Left ventricle myocardium inferior (tissue), 1 donor: ENCODE measurements around the gene LIX1L. TPM values are rescaled to one million over a fixed set of nuclear protein-coding genes. Genes with fewer than 3 reads are reported as not detected.

Experiments used
- DNase-seq: peaks from one replicate; pipeline ENCODE4 v3.0.0-alpha.2; 2020
- H3K27ac ChIP-seq: fragments of 200-600 bp; replicated peaks from 2 replicates; pipeline ENCODE4 v1.8.0; 2021
- H3K27me3 ChIP-seq: fragments of 200-600 bp; 2 replicates; pipeline ENCODE4 v1.8.0; 2021; ENCODE audit warnings: low read depth
- H3K36me3 ChIP-seq: fragments of 200-600 bp; 2 replicates; pipeline ENCODE4 v1.8.0; 2021
- H3K4me1 ChIP-seq: fragments of 200-600 bp; 2 replicates; pipeline ENCODE4 v1.8.0; 2021
- H3K4me3 ChIP-seq: fragments of 200-600 bp; 2 replicates; pipeline ENCODE4 v1.8.0; 2021; ENCODE audit warnings: mild to moderate bottlenecking, moderate library complexity
- H3K9me3 ChIP-seq: fragments of 200-600 bp; replicated peaks from 2 replicates; pipeline ENCODE4 v1.8.0; 2021
- intact Hi-C: fragments of 100-400 bp; cut with micrococcal nuclease; formaldehyde crosslinking; loops from one replicate; pipeline ENCODE4 v1.11.0; 2022
- total RNA-seq: library from RNA; stranded (reverse); fragmentation: NEBNext Ultra II Directional; extraction: Animal tissue kit (Norgen Biotek cat#: 25700); gene quantifications from one replicate; pipeline ENCODE4 v1.2.1, GENCODE V29; 2021
- TF ChIP-seq, protein P1 (sequence below): fragments of 200-600 bp; IDR thresholded peaks from 2 replicates; pipeline ENCODE4 v1.8.0; 2021; ENCODE audit warnings: antibody characterized with exemption, mild to moderate bottlenecking, borderline replicate concordance
- donor health status: DM: no; HTN: yes; CAD: no; lungs with severe emphysema.

The LIX1L gene
- total RNA-seq, 1 donor from 2014 or later, result 23.0 TPM

DNA sequence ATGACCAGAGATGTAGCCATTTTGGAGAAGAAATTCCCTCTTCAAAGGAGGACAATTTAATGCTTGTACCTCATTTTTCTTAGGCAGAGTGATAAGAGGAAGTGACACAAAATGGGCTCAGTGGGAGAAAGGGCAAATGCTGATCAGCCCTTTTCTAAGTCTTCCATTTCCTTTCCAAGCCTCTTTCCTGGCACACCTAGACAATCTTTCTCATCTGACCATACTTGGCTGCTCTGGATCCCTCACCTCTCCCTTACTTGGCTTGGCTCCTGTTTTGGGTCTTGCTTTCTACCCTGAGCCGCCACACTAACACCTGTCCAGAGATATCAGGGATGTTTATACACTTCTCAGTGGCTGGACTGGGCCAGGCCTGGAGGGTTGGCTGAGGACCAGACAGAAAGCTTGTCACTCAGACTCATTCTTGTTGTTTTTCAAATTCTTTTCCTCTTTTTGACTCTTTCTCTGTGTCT is 25.4 kb upstream of the LIX1L start:
- Histone ChIP-seq H3K9me3 (no peaks in the 10 kb centered on the region), H3K36me3 (no peaks in the 10 kb centered on the region), H3K4me1 (peaks cover 93% of the 10 kb centered on the region), H3K27ac (peak overlapping the region; percentile 99), H3K27me3 (no peaks in the 10 kb centered on the region), H3K4me3 (peak overlapping the region; percentile 58)
- intact Hi-C loops, result no loop called here
- DNase-seq, result no peak
- TF ChIP-seq, protein P1, sequence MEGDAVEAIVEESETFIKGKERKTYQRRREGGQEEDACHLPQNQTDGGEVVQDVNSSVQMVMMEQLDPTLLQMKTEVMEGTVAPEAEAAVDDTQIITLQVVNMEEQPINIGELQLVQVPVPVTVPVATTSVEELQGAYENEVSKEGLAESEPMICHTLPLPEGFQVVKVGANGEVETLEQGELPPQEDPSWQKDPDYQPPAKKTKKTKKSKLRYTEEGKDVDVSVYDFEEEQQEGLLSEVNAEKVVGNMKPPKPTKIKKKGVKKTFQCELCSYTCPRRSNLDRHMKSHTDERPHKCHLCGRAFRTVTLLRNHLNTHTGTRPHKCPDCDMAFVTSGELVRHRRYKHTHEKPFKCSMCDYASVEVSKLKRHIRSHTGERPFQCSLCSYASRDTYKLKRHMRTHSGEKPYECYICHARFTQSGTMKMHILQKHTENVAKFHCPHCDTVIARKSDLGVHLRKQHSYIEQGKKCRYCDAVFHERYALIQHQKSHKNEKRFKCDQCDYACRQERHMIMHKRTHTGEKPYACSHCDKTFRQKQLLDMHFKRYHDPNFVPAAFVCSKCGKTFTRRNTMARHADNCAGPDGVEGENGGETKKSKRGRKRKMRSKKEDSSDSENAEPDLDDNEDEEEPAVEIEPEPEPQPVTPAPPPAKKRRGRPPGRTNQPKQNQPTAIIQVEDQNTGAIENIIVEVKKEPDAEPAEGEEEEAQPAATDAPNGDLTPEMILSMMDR, result no peak

DNA sequence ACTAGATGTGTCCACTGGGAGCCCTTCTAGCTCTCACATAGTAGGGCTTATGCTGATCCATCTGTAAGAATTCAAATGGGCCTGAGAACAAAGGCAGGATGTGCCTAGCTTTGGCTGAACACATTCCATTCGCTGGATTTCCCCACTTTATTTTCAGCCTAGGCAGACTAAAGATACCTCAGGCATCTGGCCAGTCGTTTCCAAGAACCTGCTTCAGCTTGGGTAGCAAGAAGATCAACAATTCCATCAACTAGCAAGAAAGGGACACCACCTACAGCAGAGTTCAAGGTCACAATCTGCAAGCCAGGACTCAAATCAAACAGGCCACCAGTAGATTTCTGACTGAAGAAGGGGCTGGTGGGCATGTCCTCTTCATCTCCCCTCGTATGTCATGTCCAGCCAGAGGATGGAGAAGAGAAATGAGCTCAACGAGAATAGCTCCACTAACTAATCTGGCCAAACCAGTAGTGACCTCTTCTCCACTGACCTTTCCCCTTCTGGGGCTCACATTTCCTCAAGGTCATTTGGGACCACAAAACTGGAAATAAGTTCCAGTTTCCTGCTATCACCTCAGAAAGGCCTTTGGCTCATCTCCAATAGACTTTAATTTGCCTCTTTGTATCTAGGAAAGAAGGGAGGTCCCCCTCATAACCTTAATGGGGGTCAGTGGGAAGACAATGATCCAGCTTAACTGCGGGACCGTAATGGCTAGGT is 24.4 kb upstream of the LIX1L start:
- no peak for DNase-seq
- peaks cover under 1% of the 10 kb centered on the region for H3K36me3 ChIP-seq
- intact Hi-C loops, result no loop called here
- TF ChIP-seq, protein P1, result no peak
- peak overlapping the region; percentile 99 for H3K27ac ChIP-seq
- H3K27me3 ChIP-seq, result no peaks in the 10 kb centered on the region
- peaks cover 97% of the 10 kb centered on the region for H3K4me1 ChIP-seq
- H3K4me3 ChIP-seq, result peak overlapping the region; percentile 58
- no peaks in the 10 kb centered on the region for H3K9me3 ChIP-seq

DNA sequence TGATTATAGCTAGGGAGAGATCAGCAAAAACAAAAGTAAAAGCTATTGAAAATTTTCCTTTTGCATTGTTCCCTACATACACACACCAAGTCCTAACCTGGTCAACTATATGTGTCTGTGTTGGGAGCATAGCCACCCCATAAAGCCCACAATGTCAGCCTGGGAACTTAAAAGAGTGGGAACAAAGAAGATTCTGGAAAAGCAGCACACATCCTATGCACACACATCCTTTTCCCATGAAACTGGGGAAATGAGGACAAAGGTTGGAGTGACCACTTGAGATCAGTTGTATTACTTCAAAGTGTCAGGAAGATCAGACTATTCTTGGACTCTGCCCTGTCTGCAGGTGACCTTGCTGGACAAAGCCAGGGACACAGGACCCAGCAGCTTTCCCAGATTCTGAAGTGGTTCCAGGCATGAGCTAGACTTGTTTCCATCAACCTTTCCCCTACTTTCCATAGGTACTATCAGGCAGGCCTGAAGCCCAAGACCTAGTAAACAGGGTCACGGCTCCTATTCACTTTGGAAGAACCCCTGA is 22.7 kb upstream of the LIX1L start:
- Histone ChIP-seq H3K4me1 (peaks cover 84% of the 10 kb centered on the region), H3K4me3 (peak overlapping the region; percentile 58), H3K36me3 (peaks cover 5% of the 10 kb centered on the region), H3K9me3 (no peaks in the 10 kb centered on the region), H3K27me3 (no peaks in the 10 kb centered on the region), H3K27ac (peak overlapping the region; percentile 99)
- TF ChIP-seq, protein P1, result no peak
- DNase-seq, result no peak
- intact Hi-C loops, result no loop called here

DNA sequence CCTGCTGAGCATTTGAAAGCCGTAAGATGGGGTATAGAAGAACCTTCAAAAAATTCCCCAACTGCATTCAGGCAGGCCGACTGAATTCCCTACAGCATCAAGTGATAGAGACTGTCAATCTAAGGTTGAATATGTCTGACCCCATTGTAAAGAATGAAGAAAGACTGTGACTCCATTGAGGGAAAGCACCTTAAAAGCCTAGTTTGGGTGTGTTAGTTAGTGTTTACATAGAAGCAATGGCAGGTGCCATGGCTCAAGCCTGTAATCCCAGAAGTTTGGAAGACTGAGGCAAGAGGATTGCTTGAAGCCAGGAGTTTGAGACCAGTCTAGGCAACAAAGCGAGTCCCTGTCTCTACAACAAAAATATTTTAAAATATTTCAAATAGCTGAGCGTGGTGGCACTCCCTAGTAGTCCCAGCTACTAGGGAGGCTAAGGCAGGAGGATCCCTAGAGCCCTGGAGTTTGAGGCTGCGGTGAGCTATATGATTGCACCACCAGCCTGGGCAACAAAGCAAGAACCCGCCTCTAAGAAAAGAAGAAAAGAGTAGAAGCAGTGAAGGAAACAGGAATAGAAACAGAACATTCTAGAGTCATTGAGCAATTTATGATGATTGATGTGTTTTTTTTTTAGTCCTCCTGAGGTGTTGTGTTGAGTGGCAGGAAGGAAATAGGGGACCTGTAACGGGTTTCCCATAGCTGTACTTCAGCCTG is 22.1 kb upstream of the LIX1L start:
- intact Hi-C loops, result loop anchor here (5.0 to 10.0 kb wide), 2 partner anchors 32 to 65 kb away; partner anchors contain the start of genes ITGA10 and PEX11B
- no peaks in the 10 kb centered on the region for H3K27me3 ChIP-seq
- peak overlapping the region; percentile 99 for H3K27ac ChIP-seq
- H3K9me3 ChIP-seq, result no peaks in the 10 kb centered on the region
- H3K4me3 ChIP-seq, result peak overlapping the region; percentile 58
- TF ChIP-seq, protein P1, result no peak
- H3K4me1 ChIP-seq, result peaks cover 78% of the 10 kb centered on the region
- no peak for DNase-seq
- H3K36me3 ChIP-seq, result peaks cover 10% of the 10 kb centered on the region

DNA sequence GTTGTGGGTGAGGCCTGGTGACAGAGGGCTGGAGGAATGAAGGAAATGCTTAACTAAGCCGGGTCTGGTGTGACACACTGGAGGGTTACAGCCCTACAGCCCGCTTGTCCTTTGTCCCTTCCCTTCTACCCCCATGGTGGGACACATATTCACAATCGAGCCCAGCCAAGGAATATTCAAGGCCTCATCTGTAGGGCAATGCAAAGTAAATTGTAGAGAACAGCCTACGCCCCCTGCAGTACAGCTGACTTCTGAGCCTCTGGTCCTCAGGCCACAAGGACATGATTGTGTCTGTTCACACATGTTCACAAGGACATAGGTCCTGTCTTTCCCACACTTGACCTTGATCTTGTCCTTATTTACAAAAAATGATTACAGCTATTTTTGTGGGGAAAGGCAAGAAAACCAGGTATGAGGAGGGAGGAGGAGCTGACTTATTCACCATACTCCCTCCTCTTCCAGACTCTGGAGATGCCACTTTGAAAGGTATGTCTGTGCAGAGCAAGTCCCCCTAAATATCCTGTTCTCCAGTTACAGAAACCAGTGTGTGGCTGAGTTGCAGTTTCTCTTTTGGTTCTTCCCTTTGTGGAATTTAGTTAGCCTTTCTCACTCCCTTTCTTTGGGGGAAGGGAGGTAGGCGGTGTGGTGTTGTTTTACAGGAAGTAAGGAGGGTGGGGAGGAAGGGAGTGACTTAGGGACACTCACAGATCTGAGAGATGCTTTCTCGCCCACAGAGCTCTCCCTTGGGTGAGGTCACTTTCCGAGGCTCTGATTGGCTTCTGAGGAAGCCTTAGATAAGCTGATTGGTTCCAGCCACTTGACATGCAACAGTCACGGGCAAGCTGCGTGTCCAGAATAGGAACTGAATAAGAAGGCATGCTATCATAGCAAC is 21.3 kb upstream of the LIX1L start:
- H3K36me3 ChIP-seq, result peaks cover 10% of the 10 kb centered on the region
- TF ChIP-seq, protein P1, result peak; percentile 43
- H3K4me1 ChIP-seq, result peaks cover 70% of the 10 kb centered on the region

More for the DNA sequence above, 21.3 kb upstream of the LIX1L start:
- peak; percentile 92 for DNase-seq
- intact Hi-C loops, result loop anchor here (5.0 to 10.0 kb wide), 2 partner anchors 33 to 64 kb away; partner anchors contain the start of genes ITGA10 and PEX11B
- Histone ChIP-seq H3K27me3 (no peaks in the 10 kb centered on the region), H3K9me3 (no peaks in the 10 kb centered on the region), H3K27ac (peak overlapping the region; percentile 99), H3K4me3 (peak overlapping the region; percentile 58)
